A549 (cell line): ENCODE data around the gene ZNF439. TPM values are rescaled to one million over a fixed set of nuclear protein-coding genes. Genes with fewer than 3 reads are reported as not detected.
"Not testable (repeated sequence)": the region's sequence is repeated elsewhere in the genome, so short reads cannot be mapped to it uniquely, and the experiment has no call there.

Experiments
- ATAC-seq, 2 experiments: fragments of 200-7000 bp in 1 of 2; fragments of >200 bp in 1 of 2; cut with Nextera tagmentation in 1 of 2; cut with Tn5 transposase in 1 of 2; 3 replicates each; pipeline versions ENCODE4 v1.8.0 to v1.9.1; 2018 to 2020; ENCODE audit warnings: mild to moderate bottlenecking in 1 of 2, moderate library complexity in 1 of 2
- CTCF ChIA-PET: fragments of 300-600 bp; sonication (Branson Sonifier 250); formaldehyde crosslinking; extraction: SDS; loops from one replicate; lab custom pipeline; 2021; ENCODE audit warnings: antibody characterized with exemption, inconsistent platforms; lab: Yijun Ruan, JAX
- POLR2A ChIA-PET: fragments of 350-600 bp; formaldehyde crosslinking; extraction: SDS; loops from one replicate; lab custom pipeline; 2021; ENCODE audit warnings: antibody characterized with exemption, inconsistent platforms; lab: Yijun Ruan, JAX
- DNase-seq, 2 experiments: peaks; one replicate each; pipeline versions ENCODE4 v3.0.0 to v3.0.0-alpha.2; 2011 to 2016; ENCODE audit warnings: low read depth in 1 of 2, low spot score in 1 of 2
- FAIRE-seq: peaks from 2 replicates; lab custom pipeline; 2011; peaks lifted over from hg19 to GRCh38; lab: Jason Lieb, UNC
- H3K27ac ChIP-seq, 2 experiments: fragments of >200 bp; sonication (Bioruptor Twin); formaldehyde crosslinking; 3 replicates each; pipeline ENCODE4 v1.5.1; 2016 to 2017
- H3K4me1 ChIP-seq: fragments of >200 bp; sonication (Bioruptor Twin); formaldehyde crosslinking; 3 replicates; pipeline ENCODE4 v1.6.1; 2016
- H3K4me2 ChIP-seq: fragments of >200 bp; sonication (Bioruptor Twin); formaldehyde crosslinking; 3 replicates; pipeline ENCODE4 v1.6.1; 2016
- H3K4me3 ChIP-seq: fragments of >200 bp; sonication (Bioruptor Twin); formaldehyde crosslinking; 3 replicates; pipeline ENCODE4 v1.5.1; 2016
- H3K9me3 ChIP-seq: fragments of >200 bp; sonication (Bioruptor Twin); formaldehyde crosslinking; 3 replicates; pipeline ENCODE4 v1.6.1; 2016
- BHLHE40 ChIP-seq: IDR thresholded peaks from 2 replicates; pipeline ENCODE4 v1.6.1; 2012; ENCODE audit warnings: low read depth, low read length, inconsistent platforms
- CBX2 ChIP-seq: fragments of 200-600 bp; sonication (generic); IDR thresholded peaks from 2 replicates; pipeline ENCODE4 v1.6.1; 2016; ENCODE audit warnings: low read depth, mild to moderate bottlenecking, borderline replicate concordance
- EHF ChIP-seq: fragments of 250-450 bp; sonication (Bioruptor Pico); IDR thresholded peaks from 2 replicates; pipeline ENCODE4 v1.5.0; 2020; ENCODE audit warnings: mild to moderate bottlenecking
- EHMT2 ChIP-seq: fragments of 200-600 bp; sonication (generic); IDR thresholded peaks from 2 replicates; pipeline ENCODE4 v1.6.1; 2016; ENCODE audit warnings: antibody characterized with exemption, low read depth, mild to moderate bottlenecking, moderate library complexity
- ELK1 ChIP-seq: fragments of 150-350 bp; IDR thresholded peaks from 2 replicates; pipeline ENCODE4 v1.6.1; 2014; ENCODE audit warnings: low read depth, mild to moderate bottlenecking, low read length
- GATA3 ChIP-seq: IDR thresholded peaks from 2 replicates; pipeline ENCODE4 v1.6.1; 2012; ENCODE audit warnings: borderline replicate concordance
- HES2 ChIP-seq: fragments of >200 bp; sonication (Bioruptor Twin); formaldehyde crosslinking; IDR thresholded peaks from 2 replicates; pipeline ENCODE4 v1.6.1; 2016
- HEYL ChIP-seq: fragments of 250-450 bp; sonication (Bioruptor Pico); IDR thresholded peaks from 2 replicates; pipeline ENCODE4 v1.8.0; 2021; ENCODE audit warnings: mild to moderate bottlenecking, moderate library complexity
- HOXB13 ChIP-seq: fragments of 250-450 bp; sonication (Bioruptor Pico); IDR thresholded peaks from 2 replicates; pipeline ENCODE4 v1.5.0; 2020; ENCODE audit warnings: low read depth, mild to moderate bottlenecking, moderate library complexity
- JUNB ChIP-seq: fragments of >200 bp; sonication (Bioruptor Twin); formaldehyde crosslinking; IDR thresholded peaks from 2 replicates; pipeline ENCODE4 v1.6.1; 2016
- MAZ ChIP-seq: fragments of 150-350 bp; IDR thresholded peaks from 2 replicates; pipeline ENCODE4 v1.6.1; 2014; ENCODE audit warnings: antibody characterized with exemption, low read depth, low read length, borderline replicate concordance
- NPAS2 ChIP-seq: fragments of 250-450 bp; sonication (Bioruptor Pico); IDR thresholded peaks from 2 replicates; pipeline ENCODE4 v1.8.0; 2022; ENCODE audit warnings: mild to moderate bottlenecking, moderate library complexity, borderline replicate concordance
- NR3C1 ChIP-seq: fragments of >200 bp; sonication (Bioruptor Twin); formaldehyde crosslinking; IDR thresholded peaks from 3 replicates; pipeline ENCODE4 v1.6.1; 2017
- RAD21 ChIP-seq, 2 experiments: fragments of >200 bp in 1 of 2; sonication (Bioruptor Twin) in 1 of 2; formaldehyde crosslinking in 1 of 2; IDR thresholded peaks in 1 of 2; conservative IDR thresholded peaks in 1 of 2; 2 replicates in 1 of 2; 3 replicates in 1 of 2; pipeline ENCODE4 v1.6.1; 2012 to 2018; ENCODE audit warnings: inconsistent platforms in 1 of 2
- SREBF2 ChIP-seq: fragments of 450-650 bp; IDR thresholded peaks from 2 replicates; pipeline ENCODE4 v1.6.1; 2014; ENCODE audit warnings: mild to moderate bottlenecking, moderate library complexity
- TFCP2L1 ChIP-seq: fragments of 250-450 bp; sonication (Bioruptor Pico); IDR thresholded peaks from 2 replicates; pipeline ENCODE4 v1.5.0; 2021; ENCODE audit warnings: mild to moderate bottlenecking
- WGBS: methylation state at CpG from one replicate; pipeline ENCODE4 v1.1.6; 2017; ENCODE audit errors: missing lambda C conversion rate; 5-methylcytosine and 5-hydroxymethylcytosine counted together
- polyA plus RNA-seq, 4 experiments: library from polyadenylated mRNA; depleted of rRNA in 3 of 4; stranded (reverse); fragments of >200 nt; fragmentation: RNase III in 1 of 4; extraction: RNeasy Plus Mini Kit Qiagen cat#74134 plus additional on column Dnase treatment in 1 of 4; gene quantifications; 2 replicates in 3 of 4; 3 replicates in 1 of 4; pipeline ENCODE4 v1.2.3, GENCODE V29; 2011 to 2017
- TF ChIP-seq, protein P1 (sequence below): fragments of >200 bp; sonication (Bioruptor Twin); formaldehyde crosslinking; IDR thresholded peaks from 3 replicates; pipeline ENCODE4 v1.6.1; 2016

The ZNF439 gene
- polyA plus RNA-seq, 2 of the 4 experiments (the other 2 are of a cell fraction), result not detected

GRCh38 chr19:11833541-11833940, 15.0 kb upstream of the ZNF439 start:
- no peak for TF ChIP-seq RAD21 (conservative IDR thresholded peaks at IDR 0.05 in 1 of 2, IDR thresholded peaks at IDR 0.05 in 1 of 2)
- TF ChIP-seq EHMT2, result no peak
- TF ChIP-seq HEYL (CRISPR knock-in tag), result no peak
- TF ChIP-seq SREBF2, result no peak
- no peak for TF ChIP-seq EHF (CRISPR knock-in tag)
- TF ChIP-seq, protein P1, sequence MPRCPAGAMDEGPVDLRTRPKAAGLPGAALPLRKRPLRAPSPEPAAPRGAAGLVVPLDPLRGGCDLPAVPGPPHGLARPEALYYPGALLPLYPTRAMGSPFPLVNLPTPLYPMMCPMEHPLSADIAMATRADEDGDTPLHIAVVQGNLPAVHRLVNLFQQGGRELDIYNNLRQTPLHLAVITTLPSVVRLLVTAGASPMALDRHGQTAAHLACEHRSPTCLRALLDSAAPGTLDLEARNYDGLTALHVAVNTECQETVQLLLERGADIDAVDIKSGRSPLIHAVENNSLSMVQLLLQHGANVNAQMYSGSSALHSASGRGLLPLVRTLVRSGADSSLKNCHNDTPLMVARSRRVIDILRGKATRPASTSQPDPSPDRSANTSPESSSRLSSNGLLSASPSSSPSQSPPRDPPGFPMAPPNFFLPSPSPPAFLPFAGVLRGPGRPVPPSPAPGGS, result no peak
- no peak for TF ChIP-seq NPAS2
- no peak for TF ChIP-seq TFCP2L1
- TF ChIP-seq GATA3, result no peak
- no peak for TF ChIP-seq BHLHE40
- ChIA-PET CTCF (interaction anchor here (0.6 kb wide), 1 partner anchor 174 kb away, joined by 3 read pairs; no protein-coding TSS in a partner anchor), POLR2A (no interaction called here)
- Histone ChIP-seq H3K4me1 (no peaks in the 10 kb centered on the region), H3K4me2 (no peak overlapping the region), H3K4me3 (no peak overlapping the region), H3K27ac (no peak overlapping the region), H3K9me3 (0 out of 3 replicates have a peak, but pooled peaks cover 3% of the 10 kb centered on the region)
- WGBS, result 2% methylated on average over 2 of the region's 2 CpGs
- ATAC-seq, result no peak
- DNase-seq, result no peak
- FAIRE-seq, result no peak

GRCh38 chr19:11835626-11836066, 12.9 kb upstream of the ZNF439 start:
- 0% methylated on average over 1 of the region's 2 CpGs for WGBS
- H3K9me3 ChIP-seq, H3K27ac ChIP-seq, CTCF ChIA-PET, POLR2A ChIA-PET, FAIRE-seq, ATAC-seq, H3K4me1 ChIP-seq, DNase-seq, H3K4me3 ChIP-seq, H3K4me2 ChIP-seq: not testable (repeated sequence)

DNA sequence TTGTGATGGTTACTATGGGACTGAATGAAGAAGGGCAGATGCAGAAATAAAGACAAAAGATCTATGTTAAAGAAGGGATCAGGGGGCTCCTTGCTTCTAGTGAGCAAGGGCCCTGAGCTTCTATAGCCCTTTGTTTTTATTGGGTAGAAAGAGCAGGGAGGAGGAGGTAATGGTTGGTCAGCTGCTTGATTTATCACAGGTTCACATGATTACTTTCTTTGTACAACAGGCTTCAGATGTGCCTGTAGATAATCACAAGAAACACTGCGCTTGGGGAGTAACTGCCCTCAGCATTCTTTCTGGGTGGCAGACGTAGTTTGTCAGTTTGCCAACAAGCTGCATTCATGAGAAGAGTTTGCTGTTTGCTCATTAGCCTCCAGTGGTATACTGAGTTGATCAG, 4.8 kb upstream of the ZNF439 start:
- no peak for DNase-seq
- no peak for ATAC-seq
- TF ChIP-seq HES2 (no peak), NPAS2 (no peak), HEYL (CRISPR knock-in tag) (no peak), CBX2 (no peak), NR3C1 (no peak), MAZ (no peak), ELK1 (no peak), JUNB (no peak), HOXB13 (CRISPR knock-in tag) (no peak), EHF (CRISPR knock-in tag) (no peak)
- TF ChIP-seq, all 56 proteins: peak for 0
- Histone ChIP-seq H3K4me1 (no peaks in the 10 kb centered on the region), H3K9me3 (no peaks in the 10 kb centered on the region), H3K4me3 (no peak overlapping the region), H3K4me2 (no peak overlapping the region), H3K27ac (no peak overlapping the region)
- 0% methylated on average over 2 of the region's 2 CpGs for WGBS
- ChIA-PET CTCF (no interaction called here), POLR2A (no interaction called here)
- no peak for FAIRE-seq

DNA sequence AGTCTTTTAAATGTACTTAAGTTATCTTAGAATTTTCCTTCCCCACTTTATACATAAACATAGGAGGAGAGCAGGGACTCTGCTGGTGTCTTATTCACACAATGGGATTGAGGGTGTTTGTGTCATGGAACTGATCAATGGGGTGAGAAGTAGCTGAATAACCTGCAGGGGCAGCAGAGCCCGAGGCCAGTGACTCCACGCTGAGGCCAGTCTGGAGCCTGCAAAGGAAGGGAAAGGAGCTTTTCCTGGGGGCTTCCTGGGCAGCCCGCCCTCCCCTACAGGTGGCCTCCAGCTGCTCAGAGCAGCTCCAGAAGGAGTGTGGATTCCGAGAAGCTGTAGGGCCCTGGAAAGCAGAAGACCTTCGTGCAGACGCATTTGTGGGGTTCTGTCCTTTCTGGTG, 911 bp upstream of the ZNF439 start:
- POLR2A ChIA-PET, result not testable (repeated sequence)

More for the DNA sequence above, 911 bp upstream of the ZNF439 start:
- H3K9me3 ChIP-seq, FAIRE-seq, ATAC-seq, H3K4me1 ChIP-seq, H3K27ac ChIP-seq, H3K4me2 ChIP-seq, DNase-seq, CTCF ChIA-PET, H3K4me3 ChIP-seq: not testable (repeated sequence)
- 4% methylated on average over 5 of the region's 6 CpGs for WGBS
